DOHH2 (cell line): ENCODE data around the gene MYL9.

Experiments used
- H3F3A ChIP-seq: fragments of 200-600 bp; sonication (generic), shearing (Covaris generic); 2 replicates; pipeline ENCODE4 v1.6.0; 2016; ENCODE audit warnings: antibody characterized with exemption, mild to moderate bottlenecking; ENCODE audit not compliant: control insufficient read depth, insufficient read depth
- H3K27ac ChIP-seq: fragments of 200-600 bp; sonication (generic); 2 replicates; pipeline ENCODE4 v1.5.1; 2014; ENCODE audit warnings: low read depth, mild to moderate bottlenecking, low read length, moderate library complexity
- H3K27me3 ChIP-seq: fragments of 200-600 bp; sonication (generic); 2 replicates; pipeline ENCODE4 v1.6.1; 2014; ENCODE audit warnings: mild to moderate bottlenecking, low read length, mixed read lengths; ENCODE audit not compliant: control insufficient read depth
- H3K36me3 ChIP-seq: fragments of 200-600 bp; sonication (generic); 2 replicates; pipeline ENCODE4 v1.6.1; 2014; ENCODE audit warnings: mild to moderate bottlenecking, low read length, moderate library complexity, mixed read lengths; ENCODE audit not compliant: control insufficient read depth
- H3K4me1 ChIP-seq: fragments of 200-600 bp; sonication (generic); 2 replicates; pipeline ENCODE4 v1.6.1; 2014; ENCODE audit warnings: mild to moderate bottlenecking, low read length, mixed read lengths; ENCODE audit not compliant: control insufficient read depth
- H3K4me2 ChIP-seq: fragments of 200-600 bp; sonication (generic); 2 replicates; pipeline ENCODE4 v1.6.0; 2014; ENCODE audit warnings: mild to moderate bottlenecking, low read length, moderate library complexity
- H3K4me3 ChIP-seq: fragments of 200-600 bp; sonication (generic); 2 replicates; pipeline ENCODE4 v1.5.1; 2014; ENCODE audit warnings: mild to moderate bottlenecking, low read length, mixed read lengths
- H3K79me2 ChIP-seq: fragments of 200-600 bp; sonication (generic); 2 replicates; pipeline ENCODE4 v1.6.1; 2014; ENCODE audit warnings: mild to moderate bottlenecking, low read length, mixed read lengths; ENCODE audit not compliant: control insufficient read depth
- H3K9me2 ChIP-seq: fragments of 200-600 bp; sonication (generic); replicated peaks from 2 replicates; pipeline ENCODE4 v1.6.1; 2014; ENCODE audit warnings: mild to moderate bottlenecking, low read length, mixed read lengths; ENCODE audit not compliant: control insufficient read depth
- H3K9me3 ChIP-seq: fragments of 200-600 bp; sonication (generic); 2 replicates; pipeline ENCODE4 v1.6.1; 2014; ENCODE audit warnings: antibody characterized with exemption, low read length, mixed read lengths; ENCODE audit not compliant: control insufficient read depth, insufficient read depth
- H4K20me1 ChIP-seq: fragments of 200-600 bp; sonication (generic); 2 replicates; pipeline ENCODE4 v1.6.0; 2014; ENCODE audit warnings: low read depth, mild to moderate bottlenecking, antibody characterized with exemption, low read length, moderate library complexity; ENCODE audit not compliant: control insufficient read depth, insufficient read depth
- EZH2phosphoT487 ChIP-seq: fragments of 200-600 bp; sonication (generic); IDR thresholded peaks from 2 replicates; pipeline ENCODE4 v1.6.1; 2017; ENCODE audit warnings: borderline replicate concordance, mild to moderate bottlenecking, antibody characterized with exemption, low read length, moderate library complexity, mixed read lengths
- TF ChIP-seq, protein P1 (sequence below): fragments of 200-600 bp; sonication (generic); IDR thresholded peaks from one replicate; pipeline ENCODE4 v1.5.1; 2014; ENCODE audit warnings: antibody characterized with exemption, mild to moderate bottlenecking, low read depth, low read length; ENCODE audit not compliant: poor library complexity, severe bottlenecking

MYL9 gene

DNA sequence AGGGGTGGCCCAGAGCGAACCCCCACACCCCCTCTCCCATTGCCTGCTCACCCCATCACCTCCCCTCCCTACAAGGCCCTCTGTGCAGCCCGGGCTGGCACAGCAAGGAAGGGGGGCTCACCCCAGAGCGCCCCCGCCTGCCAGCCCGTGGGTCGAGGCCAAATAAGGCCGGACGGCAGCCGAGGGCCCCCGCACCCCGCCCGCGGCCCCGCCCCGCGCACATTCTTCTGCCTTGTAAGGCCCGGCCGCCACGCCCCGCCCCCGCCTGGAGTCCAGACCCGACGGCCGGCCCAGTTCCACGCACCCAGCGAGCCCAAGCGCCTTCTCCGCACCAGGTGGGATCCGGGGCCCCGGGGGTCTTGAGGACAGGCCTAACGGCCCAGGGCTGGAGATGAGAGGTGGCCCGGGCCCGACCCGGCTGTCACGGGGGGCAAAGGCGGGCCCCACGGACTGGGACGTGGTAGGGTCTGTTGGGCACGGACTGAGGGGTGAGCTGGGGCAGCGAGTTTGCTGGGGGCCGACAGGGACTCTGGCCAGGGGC, at the start of gene MYL9:
MYL9 (plus strand) TSS at position 293 of the 541 bp plus-strand sequence. CDS start 3,366 bp downstream, outside the sequence.
- Histone ChIP-seq H3K9me2 (no peaks in the 10 kb centered on the region), H3K79me2 (no peaks in the 10 kb centered on the region), H3K27me3 (peaks cover 5% of the 10 kb centered on the region; the same call in 1 of the 2 replicates), H3K9me3 (no peaks in the 10 kb centered on the region), H3K4me1 (peaks cover 15% of the 10 kb centered on the region), H4K20me1 (no peaks in the 10 kb centered on the region), H3K36me3 (no peaks in the 10 kb centered on the region), H3K27ac (no peak within 1 kb of the TSS), H3F3A (peaks cover 2% of the 10 kb centered on the region; the same call in 1 of the 2 replicates), H3K4me3 (peak within 1 kb of the TSS; percentile 40; the same call in 1 of the 2 replicates), H3K4me2 (peak within 1 kb of the TSS; percentile 51)
- no peak for TF ChIP-seq EZH2phosphoT487
- TF ChIP-seq, protein P1, sequence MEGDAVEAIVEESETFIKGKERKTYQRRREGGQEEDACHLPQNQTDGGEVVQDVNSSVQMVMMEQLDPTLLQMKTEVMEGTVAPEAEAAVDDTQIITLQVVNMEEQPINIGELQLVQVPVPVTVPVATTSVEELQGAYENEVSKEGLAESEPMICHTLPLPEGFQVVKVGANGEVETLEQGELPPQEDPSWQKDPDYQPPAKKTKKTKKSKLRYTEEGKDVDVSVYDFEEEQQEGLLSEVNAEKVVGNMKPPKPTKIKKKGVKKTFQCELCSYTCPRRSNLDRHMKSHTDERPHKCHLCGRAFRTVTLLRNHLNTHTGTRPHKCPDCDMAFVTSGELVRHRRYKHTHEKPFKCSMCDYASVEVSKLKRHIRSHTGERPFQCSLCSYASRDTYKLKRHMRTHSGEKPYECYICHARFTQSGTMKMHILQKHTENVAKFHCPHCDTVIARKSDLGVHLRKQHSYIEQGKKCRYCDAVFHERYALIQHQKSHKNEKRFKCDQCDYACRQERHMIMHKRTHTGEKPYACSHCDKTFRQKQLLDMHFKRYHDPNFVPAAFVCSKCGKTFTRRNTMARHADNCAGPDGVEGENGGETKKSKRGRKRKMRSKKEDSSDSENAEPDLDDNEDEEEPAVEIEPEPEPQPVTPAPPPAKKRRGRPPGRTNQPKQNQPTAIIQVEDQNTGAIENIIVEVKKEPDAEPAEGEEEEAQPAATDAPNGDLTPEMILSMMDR, result no peak

DNA sequence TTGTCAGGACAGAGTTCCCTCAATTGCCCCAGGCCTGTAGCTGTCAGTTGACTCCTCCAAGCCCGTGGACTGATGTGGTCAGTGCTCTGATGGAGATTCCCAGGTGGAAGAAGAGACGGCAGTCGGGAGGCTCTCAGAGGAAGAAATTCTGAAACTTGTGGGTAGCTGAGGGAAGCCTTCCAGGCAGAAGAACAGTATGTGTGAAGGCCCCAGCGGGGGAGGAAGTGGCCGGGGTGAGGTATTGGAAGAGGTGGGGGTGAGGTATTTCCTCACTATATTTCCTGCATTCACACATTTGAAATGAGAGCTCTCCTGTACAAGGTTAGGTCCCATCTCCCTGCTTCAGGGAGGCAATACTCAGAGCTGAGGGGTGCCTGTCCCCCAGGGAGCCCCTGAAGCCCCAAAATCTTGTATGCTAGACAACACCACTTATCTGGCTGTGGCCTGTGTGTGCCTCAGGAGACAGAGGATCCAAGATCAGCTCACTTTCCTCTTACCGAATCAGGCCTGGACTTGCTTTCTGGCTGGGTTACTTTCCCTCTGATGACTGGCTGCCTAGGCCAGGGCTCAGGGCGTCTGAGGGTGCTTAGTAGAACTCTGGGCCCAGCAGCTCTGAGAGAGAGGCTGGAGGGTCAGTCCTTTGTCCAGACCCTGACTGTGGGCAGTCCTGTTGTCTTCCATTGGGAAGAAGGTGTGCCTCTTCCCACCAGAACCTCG, 49.3 kb upstream of the MYL9 start:
- Histone ChIP-seq H3K27ac (no peak overlapping the region), H3K27me3 (no peaks in the 10 kb centered on the region), H3K4me2 (peak overlapping the region; percentile 31), H3K36me3 (peaks cover 9% of the 10 kb centered on the region), H3K4me3 (0 out of 2 replicates have a peak overlapping the region, but pooled peaks have one; percentile 5), H3K4me1 (peaks cover 17% of the 10 kb centered on the region), H3F3A (no peaks in the 10 kb centered on the region), H3K9me2 (no peaks in the 10 kb centered on the region), H3K79me2 (peaks cover 22% of the 10 kb centered on the region), H4K20me1 (peaks cover 3% of the 10 kb centered on the region; the same call in 1 of the 2 replicates), H3K9me3 (no peaks in the 10 kb centered on the region)
- TF ChIP-seq, protein P1, result no peak
- TF ChIP-seq EZH2phosphoT487, result no peak

DNA sequence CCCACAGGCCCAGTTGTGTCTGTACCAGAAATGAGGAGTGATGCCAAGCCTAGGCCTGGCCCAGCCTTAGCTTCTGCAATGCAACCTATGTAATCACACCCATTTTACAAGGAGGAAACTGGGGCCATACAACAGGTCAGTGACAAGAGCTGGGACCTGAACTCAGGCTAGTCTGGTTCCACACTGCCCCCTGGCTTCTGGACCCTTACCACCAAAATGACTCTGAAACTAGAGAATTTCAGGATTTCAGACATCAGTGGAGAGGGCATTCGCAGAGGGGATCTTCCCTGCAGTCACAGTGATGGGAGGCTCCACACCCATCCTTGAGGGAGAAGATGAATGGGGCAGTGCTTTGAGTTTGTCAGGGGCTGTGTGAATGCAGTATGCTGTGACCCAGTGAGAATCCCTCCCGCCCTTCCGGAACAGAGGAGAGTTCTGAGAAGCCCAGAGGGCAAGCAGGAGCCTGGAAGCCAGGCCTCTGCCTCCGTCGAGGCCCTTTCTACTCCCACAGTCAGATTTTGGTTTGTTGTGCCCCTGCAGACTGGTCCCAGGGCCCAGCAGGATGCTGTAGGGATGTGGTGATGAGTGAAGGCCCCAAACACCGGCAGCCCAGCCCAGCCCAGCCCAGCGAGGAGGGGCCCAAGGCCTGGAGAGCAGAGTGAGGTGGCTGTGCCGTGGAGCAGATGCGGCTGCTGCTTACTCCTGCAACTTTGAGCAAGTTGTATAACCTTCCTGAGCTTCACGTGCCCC, 48.1 kb upstream of the MYL9 start:
- Histone ChIP-seq H3K27ac (no peak overlapping the region), H3K4me1 (peaks cover 17% of the 10 kb centered on the region), H3K9me3 (no peaks in the 10 kb centered on the region), H3K4me3 (no peak overlapping the region), H3K9me2 (no peaks in the 10 kb centered on the region), H4K20me1 (no peaks in the 10 kb centered on the region), H3K4me2 (no peak overlapping the region), H3K79me2 (peaks cover 21% of the 10 kb centered on the region), H3K36me3 (peaks cover 17% of the 10 kb centered on the region), H3F3A (no peaks in the 10 kb centered on the region), H3K27me3 (no peaks in the 10 kb centered on the region)
- no peak for TF ChIP-seq EZH2phosphoT487
- TF ChIP-seq, protein P1, result peak; percentile 33
